NCI-H748 (cell line): ENCODE measurements around the gene GDI1.

ENCODE experiments used
- DNase-seq: peaks from one replicate; lab custom pipeline; 2025; ENCODE audit not compliant: unreplicated experiment; lab: John Stamatoyannopoulos, UW

The GDI1 gene

GRCh38 chrX:154436374-154436982, 476 bp upstream of the GDI1 start:
- peak; percentile 64 for DNase-seq

GRCh38 chrX:154437971-154438893, 1.3 kb downstream of the GDI1 start:
- DNase-seq = no peak

DNA sequence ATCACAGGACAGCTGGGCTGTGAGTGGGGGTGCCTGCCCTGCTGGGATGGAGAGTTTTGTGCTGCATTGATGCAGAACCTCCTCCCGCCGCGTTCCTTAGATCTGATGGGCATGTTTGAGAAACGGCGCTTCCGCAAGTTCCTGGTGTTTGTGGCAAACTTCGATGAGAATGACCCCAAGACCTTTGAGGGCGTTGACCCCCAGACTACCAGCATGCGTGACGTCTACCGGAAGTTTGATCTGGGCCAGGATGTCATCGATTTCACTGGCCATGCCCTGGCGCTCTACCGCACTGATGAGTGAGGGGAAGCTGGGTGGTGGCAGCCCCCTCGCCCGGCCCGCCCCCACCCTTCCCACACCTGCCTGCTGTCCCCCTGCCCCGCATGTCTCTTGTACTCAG, 2.9 kb downstream of the GDI1 start:
- no peak for DNase-seq

GRCh38 chrX:154440623-154441357, 3.8 kb downstream of the GDI1 start:
- DNase-seq = no peak

DNA sequence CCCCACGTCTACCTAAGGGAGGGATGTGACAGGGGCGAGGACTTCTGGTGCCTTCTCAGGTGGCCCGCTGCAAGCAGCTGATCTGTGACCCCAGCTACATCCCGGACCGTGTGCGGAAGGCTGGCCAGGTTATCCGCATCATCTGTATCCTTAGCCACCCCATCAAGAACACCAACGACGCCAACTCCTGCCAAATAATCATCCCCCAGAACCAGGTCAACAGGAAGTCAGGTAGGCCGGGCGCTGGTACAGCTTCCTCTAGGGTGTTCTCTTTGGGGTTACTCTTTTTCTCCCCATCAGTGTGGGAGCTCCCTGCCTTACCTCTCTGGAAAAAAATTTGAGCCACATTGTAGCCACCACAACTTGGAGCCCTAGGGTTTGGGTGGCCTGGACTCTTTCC, 4.6 kb downstream of the GDI1 start:
- no peak for DNase-seq

- DNase-seq = no peak
Observed at GRCh38 chrX:154441984-154442707, 5.2 kb downstream of the GDI1 start.

DNA sequence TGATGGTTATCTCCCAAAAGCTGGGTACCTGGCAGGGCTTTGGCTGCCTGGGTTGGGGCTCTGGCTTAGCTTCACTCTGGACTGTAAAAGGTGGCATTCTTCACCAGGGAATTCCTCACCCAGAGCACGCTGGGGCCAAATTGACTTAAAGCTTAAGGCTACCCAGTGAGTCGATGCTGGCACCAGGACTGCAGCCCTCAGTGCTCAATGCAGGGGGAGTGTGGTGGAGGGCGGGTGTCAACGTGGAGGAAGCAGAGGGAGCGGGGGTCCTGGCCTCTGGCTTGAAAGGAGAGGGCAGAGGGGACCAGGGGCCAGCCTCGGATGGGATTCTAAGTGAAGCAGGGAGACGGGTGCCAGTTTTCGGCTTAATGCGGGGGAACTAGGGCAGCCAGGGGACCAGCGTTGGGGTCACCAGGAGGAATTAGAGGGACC, 6.5 kb downstream of the GDI1 start:
- peak; percentile 18 for DNase-seq

- peak; percentile 76 for DNase-seq
Observed at GRCh38 chrX:154443992-154444754, 7.2 kb downstream of the GDI1 start, which contains the start of gene FAM50A. Gene FAM50A (plus strand): TSS chrX:154444141. CDS start chrX:154444236, 95 bp downstream.

DNA sequence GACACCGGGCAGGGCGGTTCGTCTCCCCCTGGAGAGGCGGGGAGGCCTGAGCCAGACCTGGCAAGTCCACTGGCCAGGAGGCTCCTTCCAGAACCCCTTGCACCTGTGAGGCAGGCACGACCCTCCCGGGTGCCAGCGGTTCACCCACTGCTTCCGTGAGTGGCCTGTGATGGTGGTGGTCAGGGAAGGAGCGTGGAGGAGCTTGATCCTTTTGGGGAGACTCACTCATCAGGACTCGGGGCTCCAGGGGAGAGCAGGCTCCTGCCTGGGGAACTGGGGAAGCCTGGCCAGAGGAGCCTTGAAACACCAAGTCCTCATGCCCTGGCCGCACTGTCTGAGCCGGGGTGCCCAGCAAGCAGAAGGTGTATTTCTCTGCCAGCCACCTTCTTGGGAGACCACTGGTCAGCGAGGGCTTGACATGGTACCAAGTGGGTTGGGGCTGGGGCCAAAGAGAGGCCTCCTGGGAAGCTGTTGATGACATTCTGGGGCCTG, 7.8 kb downstream of the GDI1 start:
- no peak for DNase-seq

- no peak for DNase-seq
Observed at GRCh38 chrX:154445776-154446175, 8.8 kb downstream of the GDI1 start.

- DNase-seq = no peak
Observed at GRCh38 chrX:154446430-154446829, 9.5 kb downstream of the GDI1 start.

GRCh38 chrX:154448484-154448883, 11.5 kb downstream of the GDI1 start:
- DNase-seq = no peak

GRCh38 chrX:154449618-154450017, 12.7 kb downstream of the GDI1 start:
- no peak for DNase-seq

GRCh38 chrX:154450312-154450711, 13.4 kb downstream of the GDI1 start:
- no peak for DNase-seq

- DNase-seq = no peak
Observed at GRCh38 chrX:154452823-154453222, 15.9 kb downstream of the GDI1 start.

DNA sequence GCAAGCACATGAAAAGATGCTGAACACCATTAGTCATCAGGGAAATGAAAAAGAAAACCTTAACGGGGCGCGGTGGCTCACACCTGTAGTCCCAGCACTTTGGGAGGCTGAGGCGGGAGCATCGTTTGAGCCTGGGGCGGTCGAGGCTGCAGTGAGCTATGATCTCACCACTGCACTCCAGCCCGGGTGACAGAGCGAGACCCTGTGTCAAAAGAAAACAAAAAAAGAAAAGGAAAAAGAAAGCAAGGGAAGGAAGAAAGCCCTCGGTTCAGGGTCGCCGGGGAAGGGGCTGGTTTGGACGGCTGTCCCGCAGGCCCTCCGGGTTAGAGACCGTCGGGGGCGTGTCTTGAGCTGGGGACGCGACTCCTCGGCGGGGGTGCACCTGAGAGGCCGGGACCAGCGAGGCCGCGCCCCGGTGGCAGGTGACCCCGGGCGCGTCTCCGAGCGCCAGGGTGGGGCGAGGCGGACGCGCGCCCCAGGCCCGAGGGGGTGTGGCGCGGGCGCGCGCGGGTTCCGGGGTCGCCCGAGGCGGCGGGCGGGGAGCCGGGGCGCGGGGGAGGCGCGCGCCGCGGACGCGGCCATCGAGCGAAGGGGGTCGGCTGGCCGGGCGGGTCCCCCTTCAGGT, 20.6 kb downstream of the GDI1 start:
- peak; percentile 80 for DNase-seq

GRCh38 chrX:154458116-154458953, 21.4 kb downstream of the GDI1 start, which contains the start of gene PLXNA3:
Gene PLXNA3 (plus strand): TSS chrX:154458281. CDS start chrX:154460184, 1,903 bp downstream.
- peak; percentile 65 for DNase-seq

GRCh38 chrX:154458954-154459778, 22.2 kb downstream of the GDI1 start:
- peak; percentile 65 for DNase-seq
